ENCODE data around the gene OGFR.
"Not testable (repeated sequence)": the region's sequence is repeated elsewhere in the genome, so short reads cannot be mapped to it uniquely, and the experiment has no call there.

DNA sequence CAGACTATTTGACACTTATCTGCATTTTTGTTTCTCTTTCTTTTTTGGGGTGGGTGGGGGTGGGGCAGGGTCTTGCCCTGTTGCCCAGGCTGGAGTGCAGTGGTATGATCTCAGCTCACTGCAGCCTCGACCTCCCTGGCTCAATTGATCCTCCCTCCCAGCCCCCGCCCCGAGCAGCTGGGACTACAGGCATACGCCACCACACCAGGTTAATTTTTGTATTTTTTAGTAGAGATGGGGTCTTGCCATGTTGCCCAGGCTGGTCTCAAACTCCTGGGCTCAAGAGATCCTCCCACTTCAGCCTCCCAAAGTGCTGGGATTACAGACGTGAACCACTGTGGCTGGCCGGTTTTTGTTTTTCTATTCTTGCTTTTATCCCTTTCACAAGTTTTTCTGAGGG, 48.7 kb downstream of the OGFR start:
- TF ChIP-seq, protein P1, sequence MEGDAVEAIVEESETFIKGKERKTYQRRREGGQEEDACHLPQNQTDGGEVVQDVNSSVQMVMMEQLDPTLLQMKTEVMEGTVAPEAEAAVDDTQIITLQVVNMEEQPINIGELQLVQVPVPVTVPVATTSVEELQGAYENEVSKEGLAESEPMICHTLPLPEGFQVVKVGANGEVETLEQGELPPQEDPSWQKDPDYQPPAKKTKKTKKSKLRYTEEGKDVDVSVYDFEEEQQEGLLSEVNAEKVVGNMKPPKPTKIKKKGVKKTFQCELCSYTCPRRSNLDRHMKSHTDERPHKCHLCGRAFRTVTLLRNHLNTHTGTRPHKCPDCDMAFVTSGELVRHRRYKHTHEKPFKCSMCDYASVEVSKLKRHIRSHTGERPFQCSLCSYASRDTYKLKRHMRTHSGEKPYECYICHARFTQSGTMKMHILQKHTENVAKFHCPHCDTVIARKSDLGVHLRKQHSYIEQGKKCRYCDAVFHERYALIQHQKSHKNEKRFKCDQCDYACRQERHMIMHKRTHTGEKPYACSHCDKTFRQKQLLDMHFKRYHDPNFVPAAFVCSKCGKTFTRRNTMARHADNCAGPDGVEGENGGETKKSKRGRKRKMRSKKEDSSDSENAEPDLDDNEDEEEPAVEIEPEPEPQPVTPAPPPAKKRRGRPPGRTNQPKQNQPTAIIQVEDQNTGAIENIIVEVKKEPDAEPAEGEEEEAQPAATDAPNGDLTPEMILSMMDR (IDR thresholded peaks at IDR 0.05) = not testable (repeated sequence)
- not testable (repeated sequence) for TF ChIP-seq POLR2AphosphoS5 (IDR thresholded peaks at IDR 0.05; ENCODE audit: insufficient read depth in 1 of 2, low read depth in 1 of 2); POLR2A (IDR thresholded peaks at IDR 0.05)

Measured in vagina (tissue), 2 donors.